ENCODE data around the gene ZNF814. TPM values are rescaled to one million over a fixed set of nuclear protein-coding genes. Genes with fewer than 3 reads are reported as not detected.
A peak's percentile ranks its signal among the peaks of the same experiment; 100 is the strongest.

Gene ZNF814
- total and polyA plus RNA-seq, 2 experiments from 2014 or later: 80.4 to 86.9 TPM

GRCh38 chr19:57820599-57820998, 68.2 kb downstream of the ZNF814 start:
- Histone ChIP-seq H3K27ac (ENCODE audit: low read depth) (0 out of 2 replicates have a peak overlapping the region, but pooled peaks have one; percentile 60), H3K79me2 (replicated peaks; ENCODE audit: insufficient read depth) (peaks cover 66% of the 10 kb centered on the region), H3K9me2 (ENCODE audit: insufficient read depth) (no peaks in the 10 kb centered on the region), H3K4me1 (ENCODE audit: insufficient read depth) (peaks cover 31% of the 10 kb centered on the region), H2AFZ (no peak overlapping the region), H3K27me3 (ENCODE audit: insufficient read depth) (no peaks in the 10 kb centered on the region), H3K36me3 (ENCODE audit: insufficient read depth) (peaks cover 3% of the 10 kb centered on the region; the same call in 1 of the 2 replicates), H3F3A (replicated peaks; ENCODE audit: low read depth) (peaks cover 6% of the 10 kb centered on the region; the same call in 1 of the 2 replicates), H3K4me3 (peak overlapping the region; percentile 95), H4K20me1 (replicated peaks; ENCODE audit: insufficient read depth) (peaks cover 44% of the 10 kb centered on the region), H3K4me2 (peak overlapping the region; percentile 86)
- ATAC-seq (no peak), DNase-seq (ENCODE audit: low spot score) (no peak)
- no peak for TF ChIP-seq EZH2 (IDR thresholded peaks at IDR 0.05; ENCODE audit: low read depth, unreplicated experiment)
- no peak for TF ChIP-seq ZNF114 (CRISPR knock-in tag; IDR thresholded peaks at IDR 0.05)
- TF ChIP-seq ZNF331 (CRISPR knock-in tag; IDR thresholded peaks at IDR 0.05; ENCODE audit: low read depth): no peak
- no peak for TF ChIP-seq CREB1 (CRISPR knock-in tag; IDR thresholded peaks at IDR 0.05; ENCODE audit: low read depth)
- TF ChIP-seq REST (IDR thresholded peaks at IDR 0.05; ENCODE audit: unreplicated experiment): no peak
- no peak for TF ChIP-seq JUNB (IDR thresholded peaks at IDR 0.05; ENCODE audit: unreplicated experiment)
- TF ChIP-seq EZH2phosphoT487 (IDR thresholded peaks at IDR 0.05; ENCODE audit: unreplicated experiment): no peak
- TF ChIP-seq NANOG (IDR thresholded peaks at IDR 0.05; ENCODE audit: borderline replicate concordance): no peak
- no peak for TF ChIP-seq ZNF462 (CRISPR knock-in tag; IDR thresholded peaks at IDR 0.05)
- no peak for TF ChIP-seq POLR2AphosphoS5 (IDR thresholded peaks at IDR 0.05; ENCODE audit: low read depth)
- TF ChIP-seq STAT1 (IDR thresholded peaks at IDR 0.05; ENCODE audit: unreplicated experiment): no peak
- TF ChIP-seq CTCF (conservative IDR thresholded peaks at IDR 0.05; ENCODE audit: low read depth in 2 of 2): no peak
- H3K27me3 Mint-ChIP-seq (ENCODE audit: insufficient read depth, low read depth, poor library complexity): peaks cover 9% of the 10 kb centered on the region
- peaks cover 46% of the 10 kb centered on the region for H3K4me1 Mint-ChIP-seq
- peak overlapping the region; percentile 94 for H3K27ac Mint-ChIP-seq
- H3K36me3 Mint-ChIP-seq (ENCODE audit: low read depth): peaks cover 44% of the 10 kb centered on the region
- no peaks in the 10 kb centered on the region for H3K9me3 Mint-ChIP-seq
- H3K4me3 Mint-ChIP-seq: peak overlapping the region; percentile 95
